ENCODE data around the gene ABCA4.
"Not testable (repeated sequence)": the region's sequence is repeated elsewhere in the genome, so short reads cannot be mapped to it uniquely, and the experiment has no call there.

ABCA4 gene

GRCh38 chr1:94006604-94007003 lies 114.3 kb downstream of the ABCA4 start:
- H3K9me3 Mint-ChIP-seq = no peaks in the 10 kb centered on the region

DNA sequence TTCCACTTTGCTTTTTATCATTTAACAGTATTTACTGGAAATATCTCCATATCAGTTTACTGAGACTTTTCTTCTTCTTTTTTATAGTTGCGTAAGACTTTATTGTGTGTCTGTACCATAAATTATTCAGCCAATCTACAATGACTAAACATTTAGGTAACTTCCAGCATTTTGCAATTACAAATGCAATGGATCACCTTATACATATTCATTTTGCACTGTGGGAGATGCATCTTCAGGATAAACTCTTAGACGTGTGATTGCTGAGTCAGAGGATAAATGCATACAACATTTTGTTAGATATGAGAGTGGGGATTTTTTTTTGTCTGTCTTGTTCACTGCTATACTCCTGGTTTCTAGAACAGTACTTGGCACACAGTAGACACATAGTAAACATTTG lies 116.0 kb downstream of the ABCA4 start:
- H3K4me3 Mint-ChIP-seq = no peak overlapping the region
- H3K27me3 Mint-ChIP-seq = peaks cover 43% of the 10 kb centered on the region
- H3K9me3 Mint-ChIP-seq = no peaks in the 10 kb centered on the region
- ATAC-seq (replicated peaks; ENCODE audit: extremely low read depth, poor library complexity, severe bottlenecking) = no peak
- H3K36me3 Mint-ChIP-seq (ENCODE audit: insufficient read depth) = no peaks in the 10 kb centered on the region
- no peaks in the 10 kb centered on the region for H3K4me1 Mint-ChIP-seq
- DNase-seq (ENCODE audit: low spot score in 2 of 2) = no peak
- no peak overlapping the region for H3K27ac Mint-ChIP-seq (ENCODE audit: low read depth)

More at GRCh38 chr1:94006604-94007003, 114.3 kb downstream of the ABCA4 start:
- Mint-ChIP-seq H3K4me1 (no peaks in the 10 kb centered on the region), H3K4me3 (no peak overlapping the region), H3K27ac (ENCODE audit: low read depth) (no peak overlapping the region), H3K27me3 (peaks cover 43% of the 10 kb centered on the region), H3K36me3 (ENCODE audit: insufficient read depth) (no peaks in the 10 kb centered on the region)
- DNase-seq (ENCODE audit: low spot score in 2 of 2) (no peak), ATAC-seq (replicated peaks; ENCODE audit: extremely low read depth, poor library complexity, severe bottlenecking) (no peak)

- ATAC-seq (replicated peaks; ENCODE audit: extremely low read depth, poor library complexity, severe bottlenecking) (no peak), DNase-seq (ENCODE audit: low spot score in 2 of 2) (no peak)
- Mint-ChIP-seq H3K4me1 (no peaks in the 10 kb centered on the region), H3K4me3 (no peak overlapping the region), H3K36me3 (ENCODE audit: insufficient read depth) (no peaks in the 10 kb centered on the region), H3K27ac (ENCODE audit: low read depth) (no peak overlapping the region), H3K9me3 (no peaks in the 10 kb centered on the region), H3K27me3 (peaks cover 43% of the 10 kb centered on the region)
These were observed 118.7 kb downstream of the ABCA4 start for GRCh38 chr1:94002046-94002787.

DNA sequence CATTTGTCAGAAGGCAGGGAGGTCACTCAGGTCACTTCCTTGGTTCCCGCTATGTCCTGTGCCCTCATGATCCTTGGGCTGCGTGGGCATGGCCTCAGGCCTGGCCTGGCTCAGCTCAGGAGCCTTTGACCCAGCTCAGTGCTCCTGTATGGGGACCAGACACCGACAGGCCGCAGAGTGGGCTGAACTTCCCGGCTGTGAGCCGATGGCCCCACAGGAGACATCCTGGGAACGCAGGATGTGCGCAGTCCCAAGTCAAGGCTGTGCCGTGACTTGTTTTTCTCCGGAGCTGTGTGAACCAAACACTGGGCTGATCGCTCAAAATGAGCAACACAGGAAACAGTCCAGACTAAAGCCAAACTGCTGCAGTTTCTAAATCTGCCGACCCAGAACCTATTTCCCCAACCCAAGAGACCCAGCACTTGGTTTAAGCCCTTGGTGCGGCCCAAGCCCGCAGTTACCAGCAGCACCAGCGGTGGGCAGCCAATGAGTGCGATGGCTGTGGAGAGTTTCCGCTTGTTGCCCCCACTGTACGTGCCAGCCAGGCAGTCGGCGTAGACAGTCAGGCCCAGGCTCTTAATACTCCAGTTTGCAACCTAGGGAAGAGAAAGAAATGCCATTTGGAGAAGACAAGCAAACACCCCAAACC lies 119.4 kb downstream of the ABCA4 start:
- ATAC-seq (replicated peaks; ENCODE audit: extremely low read depth, poor library complexity, severe bottlenecking) (no peak), DNase-seq (ENCODE audit: low spot score in 2 of 2) (no peak)
- no peaks in the 10 kb centered on the region for H3K36me3 Mint-ChIP-seq (ENCODE audit: insufficient read depth)
- no peaks in the 10 kb centered on the region for H3K4me1 Mint-ChIP-seq
- H3K4me3 Mint-ChIP-seq = no peak overlapping the region
- no peaks in the 10 kb centered on the region for H3K9me3 Mint-ChIP-seq
- no peak overlapping the region for H3K27ac Mint-ChIP-seq (ENCODE audit: low read depth)
- H3K27me3 Mint-ChIP-seq = peaks cover 43% of the 10 kb centered on the region

DNA sequence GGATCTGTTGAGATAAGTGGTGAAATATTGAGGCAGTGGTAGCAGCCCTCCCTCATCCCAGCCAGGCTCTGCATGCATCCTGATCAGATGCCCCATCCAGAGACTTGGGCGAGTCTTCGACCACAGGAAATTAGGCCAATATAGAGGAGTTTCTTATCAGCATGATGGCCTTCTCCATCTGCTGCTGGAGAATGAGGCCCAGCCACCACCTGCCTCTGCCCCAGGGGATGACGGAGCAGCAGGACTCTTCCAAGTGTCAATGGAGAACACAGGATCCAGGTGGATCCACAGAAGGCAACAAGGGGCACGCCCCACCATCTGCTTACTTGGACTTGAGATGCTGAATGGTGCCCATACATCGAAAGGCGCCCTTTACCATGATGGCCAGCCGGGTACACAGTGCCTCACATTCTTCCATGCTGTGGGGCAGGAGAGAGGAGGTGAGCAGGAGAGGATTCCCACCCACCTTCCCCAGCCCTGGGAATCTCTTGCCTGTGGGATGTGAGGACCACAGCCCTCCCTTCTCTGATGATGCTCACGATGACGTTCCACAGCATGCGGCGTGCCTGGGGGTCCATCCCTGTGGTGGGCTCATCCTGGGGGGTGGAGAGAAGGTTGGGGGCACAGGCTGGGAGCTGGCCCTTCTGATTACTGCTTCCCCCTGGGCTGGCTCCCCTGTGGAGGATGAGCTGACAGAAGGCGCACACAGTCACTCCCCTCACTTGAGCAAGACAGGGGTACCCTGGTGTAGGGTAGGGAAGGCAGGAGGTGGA lies 120.3 kb downstream of the ABCA4 start:
- Mint-ChIP-seq H3K4me3 (no peak overlapping the region), H3K27ac (ENCODE audit: low read depth) (no peak overlapping the region), H3K27me3 (peaks cover 41% of the 10 kb centered on the region), H3K9me3 (no peaks in the 10 kb centered on the region), H3K4me1 (peaks cover 5% of the 10 kb centered on the region), H3K36me3 (ENCODE audit: insufficient read depth) (no peaks in the 10 kb centered on the region)
- ATAC-seq (replicated peaks; ENCODE audit: extremely low read depth, poor library complexity, severe bottlenecking) (no peak), DNase-seq (ENCODE audit: low spot score in 2 of 2) (no peak)

- Mint-ChIP-seq H3K27me3 (peaks cover 33% of the 10 kb centered on the region), H3K27ac (ENCODE audit: low read depth) (no peak overlapping the region), H3K9me3 (no peaks in the 10 kb centered on the region), H3K4me1 (peaks cover 8% of the 10 kb centered on the region), H3K4me3 (no peak overlapping the region), H3K36me3 (ENCODE audit: insufficient read depth) (no peaks in the 10 kb centered on the region)
- DNase-seq (ENCODE audit: low spot score in 2 of 2) = no peak
- ATAC-seq (replicated peaks; ENCODE audit: extremely low read depth, poor library complexity, severe bottlenecking) = no peak
These were observed 121.0 kb downstream of the ABCA4 start for GRCh38 chr1:93999840-94000415.

DNA sequence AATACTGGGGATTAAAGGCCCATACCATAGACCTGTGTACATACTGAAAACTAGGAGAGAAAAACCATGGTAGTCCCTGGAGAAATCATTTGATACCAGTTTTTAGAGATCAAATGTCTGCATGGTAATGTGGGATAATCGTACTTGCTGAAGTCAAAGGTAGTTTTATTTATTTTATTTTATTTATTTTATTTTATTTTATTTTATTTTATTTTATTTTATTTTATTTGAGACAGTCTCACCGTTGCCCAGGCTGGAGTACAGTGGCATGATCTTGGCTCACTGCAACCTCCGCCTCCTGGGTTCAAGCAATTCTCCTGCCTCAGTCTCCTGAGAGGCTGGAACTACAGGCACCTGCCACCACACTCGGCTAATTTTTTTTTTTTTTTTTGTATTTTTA lies 122.4 kb downstream of the ABCA4 start:
- H3K4me1 Mint-ChIP-seq; ATAC-seq (replicated peaks; ENCODE audit: extremely low read depth, poor library complexity, severe bottlenecking); H3K9me3 Mint-ChIP-seq; H3K27ac Mint-ChIP-seq (ENCODE audit: low read depth); DNase-seq (ENCODE audit: low spot score in 2 of 2); H3K4me3 Mint-ChIP-seq; H3K36me3 Mint-ChIP-seq (ENCODE audit: insufficient read depth): not testable (repeated sequence)
- H3K27me3 Mint-ChIP-seq = peaks cover 24% of the 10 kb centered on the region

DNA sequence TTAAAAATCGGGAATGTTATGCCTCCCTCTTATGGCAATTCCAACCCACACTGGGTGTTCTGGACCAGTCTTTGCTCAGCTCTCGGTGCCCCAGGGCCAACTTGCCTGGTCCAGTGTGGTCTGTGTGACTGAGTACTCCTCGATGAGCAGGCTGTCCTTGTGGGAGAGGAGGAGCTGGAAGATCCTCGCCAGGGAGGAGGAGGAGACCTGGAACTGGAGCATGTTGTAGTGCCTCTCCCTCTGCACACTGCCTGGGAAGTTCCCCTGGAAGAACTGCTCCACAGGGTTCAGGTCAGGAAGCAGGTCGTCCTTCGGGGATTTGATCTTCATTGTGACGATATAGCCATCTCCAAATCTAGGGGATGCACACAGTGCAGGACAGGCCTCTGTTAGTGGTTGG lies 123.2 kb downstream of the ABCA4 start:
- H3K36me3 Mint-ChIP-seq (ENCODE audit: insufficient read depth) = no peaks in the 10 kb centered on the region
- no peaks in the 10 kb centered on the region for H3K9me3 Mint-ChIP-seq
- peaks cover 24% of the 10 kb centered on the region for H3K27me3 Mint-ChIP-seq
- no peak overlapping the region for H3K4me3 Mint-ChIP-seq
- ATAC-seq (replicated peaks; ENCODE audit: extremely low read depth, poor library complexity, severe bottlenecking) (no peak), DNase-seq (ENCODE audit: low spot score in 2 of 2) (no peak)
- H3K4me1 Mint-ChIP-seq = peaks cover 8% of the 10 kb centered on the region
- H3K27ac Mint-ChIP-seq (ENCODE audit: low read depth) = no peak overlapping the region

GRCh38 chr1:93995837-93996536 lies 125.0 kb downstream of the ABCA4 start:
- DNase-seq (ENCODE audit: low spot score in 2 of 2) = no peak
- H3K4me1 Mint-ChIP-seq = peaks cover 8% of the 10 kb centered on the region
- H3K27me3 Mint-ChIP-seq = peaks cover 26% of the 10 kb centered on the region
- H3K27ac Mint-ChIP-seq (ENCODE audit: low read depth) = no peak overlapping the region
- H3K4me3 Mint-ChIP-seq = no peak overlapping the region
- no peak for ATAC-seq (replicated peaks; ENCODE audit: extremely low read depth, poor library complexity, severe bottlenecking)
- H3K36me3 Mint-ChIP-seq (ENCODE audit: insufficient read depth) = no peaks in the 10 kb centered on the region
- H3K9me3 Mint-ChIP-seq = no peaks in the 10 kb centered on the region

DNA sequence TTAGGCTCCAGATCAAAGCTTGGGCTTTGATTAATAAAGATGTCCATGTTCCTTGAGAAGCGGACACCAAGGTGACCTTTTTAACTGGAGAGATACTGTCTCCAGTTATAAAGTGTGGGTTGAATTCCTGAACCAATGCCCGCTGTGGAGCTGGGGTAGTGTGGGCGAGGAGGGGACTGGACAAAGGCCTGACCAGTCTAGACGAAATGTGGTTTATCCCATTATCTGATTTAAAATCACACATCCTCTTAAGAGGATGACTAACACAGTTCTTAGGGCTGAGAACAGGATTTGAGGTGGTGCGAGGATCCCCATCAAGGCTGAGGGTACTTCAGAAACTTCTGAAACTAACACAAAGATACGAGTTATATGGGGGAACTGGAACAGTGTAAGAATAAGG lies 127.2 kb downstream of the ABCA4 start:
- Mint-ChIP-seq H3K4me1 (peaks cover 8% of the 10 kb centered on the region), H3K4me3 (no peak overlapping the region), H3K36me3 (ENCODE audit: insufficient read depth) (no peaks in the 10 kb centered on the region), H3K27ac (ENCODE audit: low read depth) (no peak overlapping the region), H3K9me3 (no peaks in the 10 kb centered on the region), H3K27me3 (peaks cover 43% of the 10 kb centered on the region)
- no peak for DNase-seq (ENCODE audit: low spot score in 2 of 2)
- no peak for ATAC-seq (replicated peaks; ENCODE audit: extremely low read depth, poor library complexity, severe bottlenecking)

- H3K27me3 Mint-ChIP-seq = peaks cover 46% of the 10 kb centered on the region
- H3K4me3 Mint-ChIP-seq = no peak overlapping the region
- H3K9me3 Mint-ChIP-seq = no peaks in the 10 kb centered on the region
- no peak for ATAC-seq (replicated peaks; ENCODE audit: extremely low read depth, poor library complexity, severe bottlenecking)
- H3K27ac Mint-ChIP-seq (ENCODE audit: low read depth) = no peak overlapping the region
- no peaks in the 10 kb centered on the region for H3K36me3 Mint-ChIP-seq (ENCODE audit: insufficient read depth)
- no peak for DNase-seq (ENCODE audit: low spot score in 2 of 2)
- peaks cover 8% of the 10 kb centered on the region for H3K4me1 Mint-ChIP-seq
These were observed 128.0 kb downstream of the ABCA4 start for GRCh38 chr1:93992954-93993353.

- H3K36me3 Mint-ChIP-seq (ENCODE audit: insufficient read depth) = no peaks in the 10 kb centered on the region
- H3K4me3 Mint-ChIP-seq = no peak overlapping the region
- no peak for ATAC-seq (replicated peaks; ENCODE audit: extremely low read depth, poor library complexity, severe bottlenecking)
- no peak overlapping the region for H3K27ac Mint-ChIP-seq (ENCODE audit: low read depth)
- peaks cover 8% of the 10 kb centered on the region for H3K4me1 Mint-ChIP-seq
- DNase-seq (ENCODE audit: low spot score in 2 of 2) = no peak
- no peaks in the 10 kb centered on the region for H3K9me3 Mint-ChIP-seq
- peaks cover 46% of the 10 kb centered on the region for H3K27me3 Mint-ChIP-seq
These were observed 128.8 kb downstream of the ABCA4 start for GRCh38 chr1:93992190-93992589.
